Measurements from ENCODE around the gene CD164. TPM values are rescaled to one million over a fixed set of nuclear protein-coding genes. Genes with fewer than 3 reads are reported as not detected.
A peak's percentile ranks its signal among the peaks of the same experiment; 100 is the strongest.

Gene CD164
- total and polyA plus RNA-seq, 2 experiments from 2014 or later = 105 to 181 TPM

DNA sequence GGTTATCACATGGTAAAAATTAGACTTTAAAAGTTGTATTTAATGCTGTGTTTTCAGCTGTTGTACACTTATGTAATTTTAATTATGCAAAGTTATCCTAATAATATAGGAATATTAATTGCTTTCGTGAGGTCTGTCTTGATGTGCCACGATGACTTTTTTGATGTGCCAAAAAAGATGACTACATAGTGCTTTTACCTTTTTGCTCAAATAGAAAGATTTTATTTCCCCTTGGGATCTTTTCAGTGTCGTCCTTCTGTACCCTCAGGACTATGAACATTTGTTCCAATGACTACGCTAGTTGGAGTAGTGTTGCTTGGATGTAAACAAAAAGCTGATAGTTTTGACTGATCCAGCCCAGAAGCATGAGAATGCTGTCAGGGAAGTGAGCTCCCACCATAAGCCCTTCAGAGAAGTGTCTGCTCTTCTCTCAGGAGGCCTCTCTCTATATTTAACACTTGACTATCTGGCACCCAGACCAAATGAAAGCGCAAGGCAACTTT, 1.2 kb upstream of the CD164 start:
- TF ChIP-seq, protein P1, sequence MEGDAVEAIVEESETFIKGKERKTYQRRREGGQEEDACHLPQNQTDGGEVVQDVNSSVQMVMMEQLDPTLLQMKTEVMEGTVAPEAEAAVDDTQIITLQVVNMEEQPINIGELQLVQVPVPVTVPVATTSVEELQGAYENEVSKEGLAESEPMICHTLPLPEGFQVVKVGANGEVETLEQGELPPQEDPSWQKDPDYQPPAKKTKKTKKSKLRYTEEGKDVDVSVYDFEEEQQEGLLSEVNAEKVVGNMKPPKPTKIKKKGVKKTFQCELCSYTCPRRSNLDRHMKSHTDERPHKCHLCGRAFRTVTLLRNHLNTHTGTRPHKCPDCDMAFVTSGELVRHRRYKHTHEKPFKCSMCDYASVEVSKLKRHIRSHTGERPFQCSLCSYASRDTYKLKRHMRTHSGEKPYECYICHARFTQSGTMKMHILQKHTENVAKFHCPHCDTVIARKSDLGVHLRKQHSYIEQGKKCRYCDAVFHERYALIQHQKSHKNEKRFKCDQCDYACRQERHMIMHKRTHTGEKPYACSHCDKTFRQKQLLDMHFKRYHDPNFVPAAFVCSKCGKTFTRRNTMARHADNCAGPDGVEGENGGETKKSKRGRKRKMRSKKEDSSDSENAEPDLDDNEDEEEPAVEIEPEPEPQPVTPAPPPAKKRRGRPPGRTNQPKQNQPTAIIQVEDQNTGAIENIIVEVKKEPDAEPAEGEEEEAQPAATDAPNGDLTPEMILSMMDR (IDR thresholded peaks at IDR 0.05; ENCODE audit: low read depth, low read length) = no peak
- Histone ChIP-seq H3K27me3 (no peaks in the 10 kb centered on the region), H3K9me3 (ENCODE audit: low read depth) (no peaks in the 10 kb centered on the region), H3K27ac (peak overlapping the region; percentile 100), H3K4me3 (peak overlapping the region; percentile 79), H3K4me1 (ENCODE audit: low read depth) (peaks cover 25% of the 10 kb centered on the region), H3K36me3 (no peaks in the 10 kb centered on the region)
- DNase-seq (ENCODE audit: low read depth in 1 of 2, low spot score in 1 of 2) = no peak

GRCh38 chr6:109382576-109383437, 540 bp upstream of the CD164 start:
- H3K4me1 ChIP-seq (ENCODE audit: low read depth) = peaks cover 25% of the 10 kb centered on the region
- H3K4me3 ChIP-seq = peak overlapping the region; percentile 79
- peak overlapping the region; percentile 100 for H3K27ac ChIP-seq
- peak; percentile 94 to 97 for DNase-seq (ENCODE audit: low read depth in 1 of 2, low spot score in 1 of 2)
- TF ChIP-seq, protein P1 (IDR thresholded peaks at IDR 0.05; ENCODE audit: low read depth, low read length) = peak; percentile 45
- H3K27me3 ChIP-seq = no peaks in the 10 kb centered on the region
- no peaks in the 10 kb centered on the region for H3K36me3 ChIP-seq
- no peaks in the 10 kb centered on the region for H3K9me3 ChIP-seq (ENCODE audit: low read depth)

DNA sequence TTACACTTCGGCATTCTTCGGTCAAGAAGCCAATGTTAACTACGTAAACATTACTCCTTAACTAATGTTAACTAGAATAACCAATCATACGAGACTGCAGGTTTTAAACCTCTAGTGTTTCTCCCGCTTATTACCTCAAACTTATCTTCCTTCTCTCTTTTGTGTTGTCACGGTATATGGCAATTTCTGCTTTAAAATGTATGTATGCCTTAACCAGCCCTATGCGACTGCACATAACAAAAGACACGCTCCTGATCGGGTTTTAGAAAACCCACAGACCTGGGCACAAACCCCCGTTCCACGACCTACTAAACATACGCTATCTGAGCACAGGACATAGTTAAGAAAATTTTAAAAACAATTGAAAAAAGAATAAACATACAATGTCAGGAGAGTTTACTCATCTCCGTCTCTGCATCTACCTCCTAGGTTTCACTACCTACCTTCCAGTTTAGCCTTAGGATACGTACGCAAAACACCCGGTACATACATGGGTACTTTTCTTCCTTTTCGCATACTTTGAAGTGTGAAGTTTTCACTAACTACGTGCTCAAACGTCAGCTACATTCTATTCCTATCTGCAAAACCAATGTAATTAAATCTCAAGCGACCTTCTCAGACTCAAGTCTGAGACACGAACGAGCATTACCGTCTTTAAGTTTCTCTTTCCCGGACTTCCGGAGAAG, 1.1 kb downstream of the CD164 start:
- Histone ChIP-seq H3K36me3 (peaks cover 12% of the 10 kb centered on the region), H3K27me3 (no peaks in the 10 kb centered on the region), H3K4me3 (peak overlapping the region; percentile 79), H3K9me3 (ENCODE audit: low read depth) (no peaks in the 10 kb centered on the region), H3K27ac (peak overlapping the region; percentile 100), H3K4me1 (ENCODE audit: low read depth) (peaks cover 25% of the 10 kb centered on the region)
- TF ChIP-seq, protein P1 (IDR thresholded peaks at IDR 0.05; ENCODE audit: low read depth, low read length) = no peak
- peak in 1 of 2 donors; percentile 4 for DNase-seq (ENCODE audit: low read depth in 1 of 2, low spot score in 1 of 2)

- Histone ChIP-seq H3K4me1 (ENCODE audit: low read depth) (peaks cover 23% of the 10 kb centered on the region), H3K27me3 (no peaks in the 10 kb centered on the region), H3K4me3 (peak overlapping the region; percentile 79), H3K9me3 (ENCODE audit: low read depth) (no peaks in the 10 kb centered on the region), H3K36me3 (peaks cover 25% of the 10 kb centered on the region), H3K27ac (no peak overlapping the region)
- no peak for DNase-seq (ENCODE audit: low read depth in 1 of 2, low spot score in 1 of 2)
- TF ChIP-seq, protein P1 (IDR thresholded peaks at IDR 0.05; ENCODE audit: low read depth, low read length) = no peak
Observed at GRCh38 chr6:109379711-109380110, 2.6 kb downstream of the CD164 start.

GRCh38 chr6:109377717-109378116, 4.5 kb downstream of the CD164 start:
- no peak overlapping the region for H3K4me3 ChIP-seq
- no peaks in the 10 kb centered on the region for H3K27me3 ChIP-seq
- no peaks in the 10 kb centered on the region for H3K9me3 ChIP-seq (ENCODE audit: low read depth)
- TF ChIP-seq, protein P1 (IDR thresholded peaks at IDR 0.05; ENCODE audit: low read depth, low read length) = no peak
- DNase-seq (ENCODE audit: low read depth in 1 of 2, low spot score in 1 of 2) = no peak
- H3K27ac ChIP-seq = no peak overlapping the region
- peaks cover 17% of the 10 kb centered on the region for H3K4me1 ChIP-seq (ENCODE audit: low read depth)
- H3K36me3 ChIP-seq = peaks cover 33% of the 10 kb centered on the region
